BE2C (cell line): ENCODE results near the gene ATP13A2.
"Not testable (repeated sequence)": the region's sequence is repeated elsewhere in the genome, so short reads cannot be mapped to it uniquely, and the experiment has no call there.

Source experiments
- DNase-seq: peaks from one replicate; pipeline ENCODE4 v3.0.0-alpha.2; 2020
- H3K27me3 ChIP-seq: fragments of 250-450 bp; sonication (Bioruptor Pico); 2 replicates; pipeline ENCODE4 v1.5.1; 2020; ENCODE audit warnings: mild to moderate bottlenecking
- H3K36me3 ChIP-seq: fragments of 250-450 bp; sonication (Bioruptor Pico); 2 replicates; pipeline ENCODE4 v1.5.1; 2020; ENCODE audit warnings: mild to moderate bottlenecking
- H3K4me1 ChIP-seq: fragments of 250-450 bp; sonication (Bioruptor Pico); 2 replicates; pipeline ENCODE4 v1.5.1; 2020
- H3K4me3 ChIP-seq: 2 replicates; pipeline ENCODE4 v1.5.1; 2011; ENCODE audit warnings: low read depth, low read length
- H3K9me3 ChIP-seq: fragments of 250-450 bp; sonication (Bioruptor Pico); 2 replicates; pipeline ENCODE4 v1.5.1; 2020
- CTCF ChIP-seq: IDR thresholded peaks from 2 replicates; pipeline ENCODE4 v1.5.1; 2012; ENCODE audit warnings: mild to moderate bottlenecking, low read depth, low read length

The ATP13A2 gene

DNA sequence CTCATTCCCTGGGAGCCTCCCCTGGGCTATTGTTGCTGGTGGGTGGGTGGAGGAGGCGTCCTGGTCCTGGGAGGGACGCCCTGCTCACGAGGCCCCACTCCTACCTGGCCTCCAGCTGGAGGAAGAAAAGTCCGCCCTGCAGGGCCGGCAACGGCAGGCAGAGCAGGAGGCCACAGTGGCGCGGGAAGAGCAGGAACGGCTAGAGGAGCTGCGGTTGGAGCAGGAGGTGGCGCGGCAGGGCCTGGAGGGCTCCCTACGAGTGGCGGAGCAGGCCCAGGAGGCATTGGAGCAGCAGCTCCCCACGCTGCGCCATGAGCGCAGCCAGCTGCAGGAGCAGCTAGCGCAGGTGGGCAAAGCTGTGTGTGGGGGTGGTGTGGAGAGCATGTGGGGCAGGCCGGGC, 65.1 kb downstream of the ATP13A2 start:
- H3K36me3 ChIP-seq = no peaks in the 10 kb centered on the region
- no peak for TF ChIP-seq CTCF
- no peak for DNase-seq
- H3K9me3 ChIP-seq = no peaks in the 10 kb centered on the region
- no peaks in the 10 kb centered on the region for H3K4me1 ChIP-seq
- no peak overlapping the region for H3K4me3 ChIP-seq
- H3K27me3 ChIP-seq = no peaks in the 10 kb centered on the region

- not testable (repeated sequence) for H3K36me3 ChIP-seq, H3K27me3 ChIP-seq, DNase-seq, H3K9me3 ChIP-seq, H3K4me3 ChIP-seq, H3K4me1 ChIP-seq
Observed at GRCh38 chr1:16946185-16946584, 65.5 kb downstream of the ATP13A2 start.

- not testable (repeated sequence) for H3K4me3 ChIP-seq, DNase-seq, H3K4me1 ChIP-seq, H3K9me3 ChIP-seq, H3K36me3 ChIP-seq, H3K27me3 ChIP-seq
Observed at GRCh38 chr1:16945512-16945911, 66.2 kb downstream of the ATP13A2 start.

DNA sequence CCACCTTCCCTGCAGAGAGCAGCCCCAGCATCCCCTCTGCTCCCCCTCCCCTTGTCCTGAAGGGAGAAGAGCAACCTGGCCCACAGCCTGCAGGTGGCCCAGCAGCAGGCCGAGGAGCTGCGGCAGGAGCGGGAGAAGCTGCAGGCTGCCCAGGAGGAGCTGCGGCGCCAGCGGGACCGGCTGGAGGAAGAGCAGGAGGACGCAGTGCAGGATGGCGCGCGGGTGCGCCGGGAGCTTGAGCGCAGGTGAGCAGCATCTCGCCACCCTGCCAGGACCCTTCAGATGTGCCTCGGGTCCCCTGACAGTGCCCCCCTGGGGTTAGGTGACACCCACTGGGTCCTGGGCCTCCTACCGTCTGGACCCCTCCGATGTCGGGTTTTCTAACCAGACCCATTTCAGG, 67.7 kb downstream of the ATP13A2 start:
- H3K9me3 ChIP-seq = no peaks in the 10 kb centered on the region

GRCh38 chr1:16939386-16940180, 72.1 kb downstream of the ATP13A2 start:
- not testable (repeated sequence) for H3K36me3 ChIP-seq, H3K9me3 ChIP-seq, H3K4me3 ChIP-seq, H3K4me1 ChIP-seq, H3K27me3 ChIP-seq, DNase-seq

More for the DNA sequence above, 67.7 kb downstream of the ATP13A2 start:
- no peak overlapping the region for H3K4me3 ChIP-seq
- TF ChIP-seq CTCF = no peak
- no peaks in the 10 kb centered on the region for H3K36me3 ChIP-seq
- no peaks in the 10 kb centered on the region for H3K27me3 ChIP-seq
- no peaks in the 10 kb centered on the region for H3K4me1 ChIP-seq
- DNase-seq = no peak

DNA sequence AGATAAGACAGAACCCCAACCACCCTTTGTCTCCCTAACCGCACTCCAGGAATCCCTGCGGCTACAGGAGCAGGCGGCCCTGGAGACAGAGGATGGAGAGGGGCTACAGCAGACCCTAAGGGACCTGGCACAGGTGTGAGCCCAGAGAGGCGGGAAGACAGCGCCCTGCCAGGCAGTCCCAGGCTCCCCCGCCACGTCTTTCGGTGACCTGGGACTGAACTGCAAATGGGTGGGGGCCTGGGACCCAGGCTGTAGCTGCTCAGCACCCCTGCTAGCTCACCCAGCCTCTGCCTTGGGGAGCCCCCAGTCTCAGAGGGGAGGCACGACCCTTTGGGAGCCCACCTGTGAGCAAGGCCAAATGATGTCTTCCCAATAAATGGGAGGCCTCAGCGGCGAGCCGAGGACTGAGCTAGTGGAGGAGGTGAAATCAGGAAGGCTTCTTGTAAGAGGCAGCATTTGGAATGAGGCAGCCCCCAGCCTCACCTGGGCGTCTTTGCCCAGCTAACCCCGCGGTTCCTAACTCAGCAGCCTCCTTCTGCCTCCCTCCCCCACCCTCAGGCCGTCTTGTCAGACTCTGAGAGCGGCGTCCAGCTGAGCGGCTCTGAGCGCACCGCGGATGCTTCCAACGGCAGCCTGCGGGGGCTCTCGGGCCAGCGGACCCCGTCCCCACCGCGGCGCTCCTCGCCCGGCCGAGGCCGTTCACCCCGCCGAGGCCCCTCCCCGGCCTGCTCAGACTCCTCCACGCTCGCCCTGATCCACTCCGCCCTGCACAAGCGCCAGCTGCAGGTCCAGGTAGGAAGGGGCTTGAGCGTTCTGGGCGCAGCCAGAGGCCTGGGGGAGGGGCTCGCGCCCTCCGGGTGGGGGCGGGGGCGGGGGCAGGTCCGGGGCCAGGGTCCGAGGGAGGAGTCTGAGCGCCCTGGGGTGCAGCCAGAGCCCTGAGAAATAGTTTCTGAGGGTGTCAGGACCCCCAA, 73.1 kb downstream of the ATP13A2 start:
- H3K4me3 ChIP-seq = no peak overlapping the region
- no peaks in the 10 kb centered on the region for H3K27me3 ChIP-seq
- no peak for DNase-seq
- TF ChIP-seq CTCF = no peak
- H3K9me3 ChIP-seq = no peaks in the 10 kb centered on the region
- no peaks in the 10 kb centered on the region for H3K4me1 ChIP-seq
- H3K36me3 ChIP-seq = no peaks in the 10 kb centered on the region

DNA sequence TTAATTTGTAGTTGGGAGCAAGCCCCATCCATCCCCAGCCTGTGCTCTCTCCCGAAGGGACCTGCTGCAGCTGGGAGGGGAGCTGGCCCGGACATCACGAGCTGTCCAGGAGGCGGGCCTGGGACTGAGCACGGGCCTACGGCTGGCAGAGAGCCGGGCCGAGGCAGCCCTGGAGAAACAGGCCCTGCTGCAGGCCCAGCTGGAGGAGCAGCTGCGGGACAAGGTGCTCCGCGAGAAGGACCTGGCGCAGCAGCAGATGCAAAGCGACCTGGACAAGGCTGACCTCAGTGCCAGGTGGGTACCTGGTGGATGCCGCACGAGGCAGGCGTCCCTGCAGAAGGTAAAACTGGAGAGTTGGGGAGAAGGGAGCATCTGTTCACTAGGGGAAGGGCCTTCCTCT, 75.1 kb downstream of the ATP13A2 start:
- H3K9me3 ChIP-seq, DNase-seq, H3K4me1 ChIP-seq, H3K27me3 ChIP-seq, H3K36me3 ChIP-seq, H3K4me3 ChIP-seq: not testable (repeated sequence)
